HCT116 (cell line): ENCODE data around the gene CABLES1. TPM values are rescaled to one million over a fixed set of nuclear protein-coding genes. Genes with fewer than 3 reads are reported as not detected.
"Not testable (repeated sequence)": the region's sequence is repeated elsewhere in the genome, so short reads cannot be mapped to it uniquely, and the experiment has no call there.

Experiments
- ATAC-seq: fragments of 200-7000 bp; cut with Tn5 transposase; 2 replicates; pipeline ENCODE4 v1.9.1; 2020; ENCODE audit warnings: mild to moderate bottlenecking, moderate library complexity
- BruUV-seq: library from RNA; stranded (reverse); fragments of 400-500 nt; replicated peaks from 2 replicates; lab custom pipeline; 2021; lab: Mats Ljungman, UMichigan
- CTCF ChIA-PET: fragments of 300-600 bp; sonication (Branson Sonifier 250); formaldehyde crosslinking; loops from one replicate; lab custom pipeline; 2021; ENCODE audit warnings: antibody characterized with exemption; lab: Charles Lee
- POLR2A ChIA-PET: fragments of 300-600, 350-600 bp; sonication (Branson Sonifier 250); formaldehyde crosslinking; loops from one replicate; lab custom pipeline; 2021; ENCODE audit warnings: antibody characterized with exemption; lab: Charles Lee
- RAD21 ChIA-PET, 2 experiments: fragments of 300-600 bp; sonication (Branson Sonifier 250); formaldehyde crosslinking; loops; one replicate each; lab custom pipeline; 2023; ENCODE audit warnings: low total read pairs in 2 of 2; ENCODE audit not compliant: uncharacterized antibody in 2 of 2, unreplicated experiment in 2 of 2, low non-redundant PET in 1 of 2; lab: Charles Lee
- DNase-seq: peaks from one replicate; pipeline ENCODE4 v3.0.0-alpha.2; 2010; ENCODE audit warnings: low read depth, low spot score
- H2AFZ ChIP-seq: fragments of 200-600 bp; shearing (Covaris generic), sonication (generic); 2 replicates; pipeline ENCODE4 v1.6.1; 2017; ENCODE audit warnings: low read depth, mixed run types, mixed read lengths, antibody characterized with exemption, low read length; ENCODE audit not compliant: poor library complexity, severe bottlenecking
- H3K27ac ChIP-seq: 2 replicates; pipeline ENCODE4 v1.5.1; 2012; ENCODE audit warnings: low read depth, low read length
- H3K27me3 ChIP-seq: fragments of 200-600 bp; sonication (generic); 2 replicates; pipeline ENCODE4 v1.6.1; 2016; ENCODE audit warnings: mixed run types, low read length, mixed read lengths; ENCODE audit not compliant: insufficient read depth
- H3K36me3 ChIP-seq, 2 experiments: fragments of 200-500 bp in 1 of 2; fragments of 200-600 bp in 1 of 2; sonication (Bioruptor generic) in 1 of 2; sonication (generic) in 1 of 2; 2 replicates each; pipeline versions ENCODE4 v1.5.1 to v1.6.1; 2014 to 2016; ENCODE audit warnings: low read length in 2 of 2, inconsistent platforms in 1 of 2, mixed read lengths in 1 of 2, mixed run types in 1 of 2; ENCODE audit not compliant: insufficient read depth in 2 of 2, control insufficient read depth in 1 of 2
- H3K4me1 ChIP-seq, 2 experiments: fragments of 200-600 bp in 1 of 2; sonication (generic) in 1 of 2; 2 replicates each; pipeline versions ENCODE4 v1.5.1 to v1.6.1; 2012 to 2017; ENCODE audit warnings: low read length in 2 of 2, inconsistent platforms in 1 of 2, mild to moderate bottlenecking in 1 of 2, mixed read lengths in 1 of 2, mixed run types in 1 of 2, moderate library complexity in 1 of 2; ENCODE audit not compliant: insufficient read depth in 2 of 2, control insufficient read depth in 1 of 2
- H3K4me2 ChIP-seq: fragments of 200-600 bp; sonication (generic); 2 replicates; pipeline ENCODE4 v1.6.1; 2017; ENCODE audit warnings: mixed run types, low read length, mixed read lengths
- H3K4me3 ChIP-seq, 2 experiments: fragments of 200-600 bp in 1 of 2; sonication (generic) in 1 of 2; replicated peaks in 1 of 2; 2 replicates each; pipeline ENCODE4 v1.5.1; 2011 to 2016; ENCODE audit warnings: low read length in 2 of 2, control low read depth in 1 of 2, low read depth in 1 of 2, mild to moderate bottlenecking in 1 of 2, mixed read lengths in 1 of 2, mixed run types in 1 of 2
- H3K79me2 ChIP-seq: fragments of 200-600 bp; sonication (generic); 2 replicates; pipeline ENCODE4 v1.6.1; 2017; ENCODE audit warnings: mild to moderate bottlenecking, mixed run types, low read length, moderate library complexity, mixed read lengths; ENCODE audit not compliant: insufficient read depth
- H3K9ac ChIP-seq: fragments of 200-600 bp; sonication (generic); 2 replicates; pipeline ENCODE4 v1.6.1; 2016; ENCODE audit warnings: low read length, mixed read lengths
- H3K9me2 ChIP-seq: fragments of 200-600 bp; sonication (generic), shearing (Covaris generic); 2 replicates; pipeline ENCODE4 v1.6.1; 2017; ENCODE audit warnings: mixed run types, mild to moderate bottlenecking, moderate library complexity; ENCODE audit not compliant: insufficient read depth
- H3K9me3 ChIP-seq, 2 experiments: fragments of 200-500 bp in 1 of 2; fragments of 200-600 bp in 1 of 2; sonication (Bioruptor generic) in 1 of 2; sonication (generic) in 1 of 2; 2 replicates each; pipeline ENCODE4 v1.6.1; 2014 to 2017; ENCODE audit warnings: low read length in 2 of 2, mixed read lengths in 2 of 2, inconsistent platforms in 1 of 2, low read depth in 1 of 2, mild to moderate bottlenecking in 1 of 2, mixed run types in 1 of 2, moderate library complexity in 1 of 2; ENCODE audit not compliant: control insufficient read depth in 1 of 2, insufficient read depth in 1 of 2
- H4K20me1 ChIP-seq: fragments of 200-600 bp; sonication (generic), shearing (Covaris generic); 2 replicates; pipeline ENCODE4 v1.6.1; 2017; ENCODE audit warnings: mixed run types, mild to moderate bottlenecking, moderate library complexity; ENCODE audit not compliant: insufficient read depth
- CBX3 ChIP-seq: IDR thresholded peaks from 2 replicates; pipeline ENCODE4 v1.6.1; 2012; ENCODE audit warnings: low read depth
- CTCF ChIP-seq, 3 experiments: fragments of 200-600 bp in 1 of 3; sonication (generic) in 1 of 3; IDR thresholded peaks in 2 of 3; conservative IDR thresholded peaks in 1 of 3; 2 replicates each; pipeline ENCODE4 v1.5.1; 2012 to 2017; ENCODE audit warnings: low read depth in 2 of 3, low read length in 2 of 3, antibody characterized with exemption in 1 of 3, borderline replicate concordance in 1 of 3, control low read depth in 1 of 3, mild to moderate bottlenecking in 1 of 3, mixed read lengths in 1 of 3, mixed run types in 1 of 3, moderate library complexity in 1 of 3; ENCODE audit not compliant: insufficient read depth in 1 of 3
- ELF1 ChIP-seq: IDR thresholded peaks from 2 replicates; pipeline ENCODE4 v1.6.1; 2012; ENCODE audit warnings: low read depth, borderline replicate concordance
- EZH2 ChIP-seq: fragments of 200-600 bp; sonication (generic); IDR thresholded peaks from 2 replicates; pipeline ENCODE4 v1.6.1; 2017; ENCODE audit warnings: antibody characterized with exemption, mixed run types
- FOSL1 ChIP-seq: IDR thresholded peaks from 2 replicates; pipeline ENCODE4 v1.6.1; 2012; ENCODE audit warnings: low read depth
- MAX ChIP-seq: IDR thresholded peaks from 2 replicates; pipeline ENCODE4 v1.6.1; 2012
- RAD21 ChIP-seq: IDR thresholded peaks from 2 replicates; pipeline ENCODE4 v1.6.1; 2012; ENCODE audit warnings: low read depth, mild to moderate bottlenecking
- SP1 ChIP-seq: IDR thresholded peaks from 2 replicates; pipeline ENCODE4 v1.6.1; 2012; ENCODE audit warnings: low read depth
- SRF ChIP-seq: IDR thresholded peaks from 2 replicates; pipeline ENCODE4 v1.6.1; 2012; ENCODE audit warnings: low read depth
- ZBTB33 ChIP-seq: IDR thresholded peaks from 2 replicates; pipeline ENCODE4 v1.6.1; 2011; ENCODE audit warnings: mild to moderate bottlenecking, low read length, moderate library complexity; ENCODE audit not compliant: insufficient replicate concordance; ENCODE audit errors: extremely low read depth
- ZFX ChIP-seq: fragments of 450-650 bp; IDR thresholded peaks from 2 replicates; pipeline ENCODE4 v1.6.1; 2017
- intact Hi-C: fragments of 100-400 bp; cut with micrococcal nuclease; formaldehyde crosslinking; loops from 2 replicates; pipeline ENCODE4 v1.10.0; 2022
- total RNA-seq: library from RNA; stranded (reverse); gene quantifications from one replicate; pipeline ENCODE4 v1.2.1, GENCODE V29; 2021; ENCODE audit not compliant: unreplicated experiment
- TF ChIP-seq, protein P1 (sequence below): IDR thresholded peaks from 2 replicates; pipeline ENCODE4 v1.6.1; 2012; ENCODE audit warnings: low read depth

Gene CABLES1
- total RNA-seq, 1 experiment from 2014 or later = 7.7 TPM

- Histone ChIP-seq H3K27ac (no peak overlapping the region), H2AFZ (no peak overlapping the region), H3K9ac (no peak overlapping the region), H3K9me3 (no peaks in the 10 kb centered on the region), H3K4me3 (no peak overlapping the region), H3K27me3 (no peaks in the 10 kb centered on the region), H3K79me2 (no peaks in the 10 kb centered on the region), H3K4me2 (no peak overlapping the region), H3K36me3 (no peaks in the 10 kb centered on the region), H4K20me1 (no peaks in the 10 kb centered on the region), H3K9me2 (no peaks in the 10 kb centered on the region), H3K4me1 (peaks cover 37 to 46% of the 10 kb centered on the region in 2 experiments)
- ChIA-PET CTCF (no interaction called here), POLR2A (no interaction called here), RAD21 (no interaction called here)
- intact Hi-C loops = no loop called here
- BruUV-seq = no TSS peak
- no peak for TF ChIP-seq ELF1
- no peak for TF ChIP-seq FOSL1
- no peak for TF ChIP-seq ZBTB33
- no peak for TF ChIP-seq CTCF (IDR thresholded peaks at IDR 0.05 in 2 of 3, conservative IDR thresholded peaks at IDR 0.05 in 1 of 3; ENCODE audit: borderline replicate concordance in 1 of 3, insufficient read depth in 1 of 3, low read depth in 2 of 3, low read length in 2 of 3)
- TF ChIP-seq CBX3 = no peak
- TF ChIP-seq SRF = no peak
- TF ChIP-seq MAX = no peak
- no peak for TF ChIP-seq ZFX
- no peak for TF ChIP-seq EZH2
- TF ChIP-seq, protein P1, sequence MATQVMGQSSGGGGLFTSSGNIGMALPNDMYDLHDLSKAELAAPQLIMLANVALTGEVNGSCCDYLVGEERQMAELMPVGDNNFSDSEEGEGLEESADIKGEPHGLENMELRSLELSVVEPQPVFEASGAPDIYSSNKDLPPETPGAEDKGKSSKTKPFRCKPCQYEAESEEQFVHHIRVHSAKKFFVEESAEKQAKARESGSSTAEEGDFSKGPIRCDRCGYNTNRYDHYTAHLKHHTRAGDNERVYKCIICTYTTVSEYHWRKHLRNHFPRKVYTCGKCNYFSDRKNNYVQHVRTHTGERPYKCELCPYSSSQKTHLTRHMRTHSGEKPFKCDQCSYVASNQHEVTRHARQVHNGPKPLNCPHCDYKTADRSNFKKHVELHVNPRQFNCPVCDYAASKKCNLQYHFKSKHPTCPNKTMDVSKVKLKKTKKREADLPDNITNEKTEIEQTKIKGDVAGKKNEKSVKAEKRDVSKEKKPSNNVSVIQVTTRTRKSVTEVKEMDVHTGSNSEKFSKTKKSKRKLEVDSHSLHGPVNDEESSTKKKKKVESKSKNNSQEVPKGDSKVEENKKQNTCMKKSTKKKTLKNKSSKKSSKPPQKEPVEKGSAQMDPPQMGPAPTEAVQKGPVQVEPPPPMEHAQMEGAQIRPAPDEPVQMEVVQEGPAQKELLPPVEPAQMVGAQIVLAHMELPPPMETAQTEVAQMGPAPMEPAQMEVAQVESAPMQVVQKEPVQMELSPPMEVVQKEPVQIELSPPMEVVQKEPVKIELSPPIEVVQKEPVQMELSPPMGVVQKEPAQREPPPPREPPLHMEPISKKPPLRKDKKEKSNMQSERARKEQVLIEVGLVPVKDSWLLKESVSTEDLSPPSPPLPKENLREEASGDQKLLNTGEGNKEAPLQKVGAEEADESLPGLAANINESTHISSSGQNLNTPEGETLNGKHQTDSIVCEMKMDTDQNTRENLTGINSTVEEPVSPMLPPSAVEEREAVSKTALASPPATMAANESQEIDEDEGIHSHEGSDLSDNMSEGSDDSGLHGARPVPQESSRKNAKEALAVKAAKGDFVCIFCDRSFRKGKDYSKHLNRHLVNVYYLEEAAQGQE = no peak
- no peak for TF ChIP-seq SP1
- no peak for TF ChIP-seq RAD21
- no peak for ATAC-seq
- no peak for DNase-seq
Observed at GRCh38 chr18:23108496-23108895, 26.8 kb upstream of the CABLES1 start.

GRCh38 chr18:23109163-23109562 is 26.1 kb upstream of the CABLES1 start:
- H3K36me3 ChIP-seq, H3K9me2 ChIP-seq, H3K27me3 ChIP-seq, POLR2A ChIA-PET, DNase-seq, RAD21 ChIA-PET, H3K9me3 ChIP-seq, H3K4me3 ChIP-seq, H4K20me1 ChIP-seq, H3K27ac ChIP-seq, H3K79me2 ChIP-seq, ATAC-seq, intact Hi-C loops, H3K9ac ChIP-seq, H3K4me2 ChIP-seq, CTCF ChIA-PET, BruUV-seq: not testable (repeated sequence)
- H2AFZ ChIP-seq = peak overlapping the region; percentile 10
- H3K4me1 ChIP-seq = peaks cover 36 to 44% of the 10 kb centered on the region in 2 experiments
